Keratinocyte (primary cell): ENCODE results near the gene HSP90B1.

Experiments
- EZH2 ChIP-seq: IDR thresholded peaks from one replicate; pipeline ENCODE4 v1.6.1; 2012; ENCODE audit warnings: inconsistent platforms, mild to moderate bottlenecking, low read length, moderate library complexity
- TF ChIP-seq, protein P1 (sequence below), 3 experiments: IDR thresholded peaks in 1 of 3; conservative IDR thresholded peaks in 1 of 3; optimal IDR thresholded peaks in 1 of 3; 2 replicates in 2 of 3; 3 replicates in 1 of 3; pipeline versions ENCODE3 to v1.5.1; 2011; ENCODE audit warnings: low read length in 3 of 3, mild to moderate bottlenecking in 3 of 3, moderate library complexity in 2 of 3, control low read depth in 1 of 3, inconsistent platforms in 1 of 3; ENCODE audit not compliant: insufficient read depth in 2 of 3; ENCODE audit errors: extremely low read depth in 1 of 3

DNA sequence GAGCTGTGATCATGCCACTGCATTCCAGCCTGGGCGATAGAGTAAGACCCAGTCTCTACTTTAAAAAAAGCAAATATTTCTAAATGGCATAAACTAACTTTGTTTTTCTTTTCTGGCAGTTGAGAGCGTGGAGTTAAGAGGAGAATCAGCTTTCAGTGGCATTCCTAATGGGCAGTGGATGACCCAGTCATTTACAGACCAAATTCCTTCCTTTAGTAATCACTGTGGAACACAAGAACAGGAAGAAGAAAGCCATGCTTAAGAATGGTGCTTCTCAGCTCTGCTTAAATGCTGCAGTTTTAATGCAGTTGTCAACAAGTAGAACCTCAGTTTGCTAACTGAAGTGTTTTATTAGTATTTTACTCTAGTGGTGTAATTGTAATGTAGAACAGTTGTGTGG is 56.6 kb downstream of the HSP90B1 start:
- TF ChIP-seq, protein P1, sequence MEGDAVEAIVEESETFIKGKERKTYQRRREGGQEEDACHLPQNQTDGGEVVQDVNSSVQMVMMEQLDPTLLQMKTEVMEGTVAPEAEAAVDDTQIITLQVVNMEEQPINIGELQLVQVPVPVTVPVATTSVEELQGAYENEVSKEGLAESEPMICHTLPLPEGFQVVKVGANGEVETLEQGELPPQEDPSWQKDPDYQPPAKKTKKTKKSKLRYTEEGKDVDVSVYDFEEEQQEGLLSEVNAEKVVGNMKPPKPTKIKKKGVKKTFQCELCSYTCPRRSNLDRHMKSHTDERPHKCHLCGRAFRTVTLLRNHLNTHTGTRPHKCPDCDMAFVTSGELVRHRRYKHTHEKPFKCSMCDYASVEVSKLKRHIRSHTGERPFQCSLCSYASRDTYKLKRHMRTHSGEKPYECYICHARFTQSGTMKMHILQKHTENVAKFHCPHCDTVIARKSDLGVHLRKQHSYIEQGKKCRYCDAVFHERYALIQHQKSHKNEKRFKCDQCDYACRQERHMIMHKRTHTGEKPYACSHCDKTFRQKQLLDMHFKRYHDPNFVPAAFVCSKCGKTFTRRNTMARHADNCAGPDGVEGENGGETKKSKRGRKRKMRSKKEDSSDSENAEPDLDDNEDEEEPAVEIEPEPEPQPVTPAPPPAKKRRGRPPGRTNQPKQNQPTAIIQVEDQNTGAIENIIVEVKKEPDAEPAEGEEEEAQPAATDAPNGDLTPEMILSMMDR (optimal IDR thresholded peaks at IDR 0.05 in 1 of 3, IDR thresholded peaks at IDR 0.05 in 1 of 3, conservative IDR thresholded peaks at IDR 0.05 in 1 of 3; ENCODE audit: extremely low read depth in 1 of 3, insufficient read depth in 2 of 3, low read length in 3 of 3): no peak
- TF ChIP-seq EZH2: no peak
